Measurements from ENCODE around the gene ABCA4.

The ABCA4 gene

GRCh38 chr1:94017155-94017829, 103.7 kb downstream of the ABCA4 start:
- no peaks in the 10 kb centered on the region for H3K79me2 ChIP-seq (ENCODE audit: insufficient read depth, low read length)
- peak overlapping the region; percentile 11; the same call in 1 of the 2 replicates for H2AFZ ChIP-seq (ENCODE audit: low read length)
- H3K9me2 ChIP-seq (replicated peaks; ENCODE audit: low read depth, low read length), result no peaks in the 10 kb centered on the region
- H3F3A ChIP-seq (ENCODE audit: low read depth), result no peaks in the 10 kb centered on the region
- peaks cover 19% of the 10 kb centered on the region for H3K4me1 ChIP-seq (ENCODE audit: insufficient read depth, low read length, poor library complexity, severe bottlenecking)
- H3K9me3 ChIP-seq (ENCODE audit: insufficient read depth, low read depth, low read length), result no peaks in the 10 kb centered on the region
- no peak overlapping the region for H3K4me3 ChIP-seq (ENCODE audit: low read length, poor library complexity, severe bottlenecking)
- no peak for TF ChIP-seq CTCF (conservative IDR thresholded peaks at IDR 0.05; ENCODE audit: low read length)
- no peak for TF ChIP-seq EZH2phosphoT487 (IDR thresholded peaks at IDR 0.05; ENCODE audit: borderline replicate concordance)
- H4K20me1 ChIP-seq (ENCODE audit: insufficient read depth, low read length, poor library complexity, severe bottlenecking), result no peaks in the 10 kb centered on the region
- H3K4me2 ChIP-seq (ENCODE audit: low read depth, low read length, poor library complexity, severe bottlenecking), result peak overlapping the region; percentile 29
- no peaks in the 10 kb centered on the region for H3K27me3 ChIP-seq (ENCODE audit: insufficient read depth, low read length, poor library complexity, severe bottlenecking)
- no peak overlapping the region for H3K9ac ChIP-seq (ENCODE audit: low read depth, low read length, poor library complexity, severe bottlenecking)
- no peaks in the 10 kb centered on the region for H3K36me3 ChIP-seq (ENCODE audit: insufficient read depth, low read length)

GRCh38 chr1:94015489-94015817, 105.5 kb downstream of the ABCA4 start:
- H3K4me2 ChIP-seq (ENCODE audit: low read depth, low read length, poor library complexity, severe bottlenecking), result no peak overlapping the region
- H3K9ac ChIP-seq (ENCODE audit: low read depth, low read length, poor library complexity, severe bottlenecking), result no peak overlapping the region
- TF ChIP-seq CTCF (conservative IDR thresholded peaks at IDR 0.05; ENCODE audit: low read length), result no peak
- no peak for TF ChIP-seq EZH2phosphoT487 (IDR thresholded peaks at IDR 0.05; ENCODE audit: borderline replicate concordance)
- no peaks in the 10 kb centered on the region for H3K79me2 ChIP-seq (ENCODE audit: insufficient read depth, low read length)
- H3F3A ChIP-seq (ENCODE audit: low read depth), result no peaks in the 10 kb centered on the region
- no peaks in the 10 kb centered on the region for H4K20me1 ChIP-seq (ENCODE audit: insufficient read depth, low read length, poor library complexity, severe bottlenecking)
- no peaks in the 10 kb centered on the region for H3K9me3 ChIP-seq (ENCODE audit: insufficient read depth, low read depth, low read length)
- no peaks in the 10 kb centered on the region for H3K9me2 ChIP-seq (replicated peaks; ENCODE audit: low read depth, low read length)
- H3K4me3 ChIP-seq (ENCODE audit: low read length, poor library complexity, severe bottlenecking), result no peak overlapping the region
- H3K36me3 ChIP-seq (ENCODE audit: insufficient read depth, low read length), result no peaks in the 10 kb centered on the region
- no peaks in the 10 kb centered on the region for H3K27me3 ChIP-seq (ENCODE audit: insufficient read depth, low read length, poor library complexity, severe bottlenecking)
- H3K4me1 ChIP-seq (ENCODE audit: insufficient read depth, low read length, poor library complexity, severe bottlenecking), result peaks cover 19% of the 10 kb centered on the region
- H2AFZ ChIP-seq (ENCODE audit: low read length), result no peak overlapping the region

GRCh38 chr1:94014635-94015488, 106.1 kb downstream of the ABCA4 start:
- Histone ChIP-seq H3K27me3 (ENCODE audit: insufficient read depth, low read length, poor library complexity, severe bottlenecking) (no peaks in the 10 kb centered on the region), H3K4me3 (ENCODE audit: low read length, poor library complexity, severe bottlenecking) (no peak overlapping the region), H3K9me3 (ENCODE audit: insufficient read depth, low read depth, low read length) (no peaks in the 10 kb centered on the region), H3F3A (ENCODE audit: low read depth) (no peaks in the 10 kb centered on the region), H3K4me2 (ENCODE audit: low read depth, low read length, poor library complexity, severe bottlenecking) (no peak overlapping the region), H4K20me1 (ENCODE audit: insufficient read depth, low read length, poor library complexity, severe bottlenecking) (no peaks in the 10 kb centered on the region), H3K4me1 (ENCODE audit: insufficient read depth, low read length, poor library complexity, severe bottlenecking) (peaks cover 19% of the 10 kb centered on the region), H3K36me3 (ENCODE audit: insufficient read depth, low read length) (no peaks in the 10 kb centered on the region), H3K9me2 (replicated peaks; ENCODE audit: low read depth, low read length) (no peaks in the 10 kb centered on the region), H3K79me2 (ENCODE audit: insufficient read depth, low read length) (no peaks in the 10 kb centered on the region), H2AFZ (ENCODE audit: low read length) (no peak overlapping the region), H3K9ac (ENCODE audit: low read depth, low read length, poor library complexity, severe bottlenecking) (no peak overlapping the region)
- TF ChIP-seq EZH2phosphoT487 (IDR thresholded peaks at IDR 0.05; ENCODE audit: borderline replicate concordance) (no peak), CTCF (conservative IDR thresholded peaks at IDR 0.05; ENCODE audit: low read length) (no peak)

Data from Loucy (cell line).